Medulla oblongata (tissue), 1 donor: Measurements from ENCODE around the gene FMO4.
"Not testable (repeated sequence)": the region's sequence is repeated elsewhere in the genome, so short reads cannot be mapped to it uniquely, and the experiment has no call there.

Experiments
- DNase-seq: peaks from one replicate; pipeline ENCODE4 v3.0.0-alpha.2; 2015; ENCODE audit errors: extremely low spot score

The FMO4 gene

GRCh38 chr1:171334024-171334640, 20.1 kb downstream of the FMO4 start:
- DNase-seq: no peak

- no peak for DNase-seq
Observed at GRCh38 chr1:171335964-171336363, 22.0 kb downstream of the FMO4 start.

GRCh38 chr1:171339345-171339744, 25.4 kb downstream of the FMO4 start:
- not testable (repeated sequence) for DNase-seq

DNA sequence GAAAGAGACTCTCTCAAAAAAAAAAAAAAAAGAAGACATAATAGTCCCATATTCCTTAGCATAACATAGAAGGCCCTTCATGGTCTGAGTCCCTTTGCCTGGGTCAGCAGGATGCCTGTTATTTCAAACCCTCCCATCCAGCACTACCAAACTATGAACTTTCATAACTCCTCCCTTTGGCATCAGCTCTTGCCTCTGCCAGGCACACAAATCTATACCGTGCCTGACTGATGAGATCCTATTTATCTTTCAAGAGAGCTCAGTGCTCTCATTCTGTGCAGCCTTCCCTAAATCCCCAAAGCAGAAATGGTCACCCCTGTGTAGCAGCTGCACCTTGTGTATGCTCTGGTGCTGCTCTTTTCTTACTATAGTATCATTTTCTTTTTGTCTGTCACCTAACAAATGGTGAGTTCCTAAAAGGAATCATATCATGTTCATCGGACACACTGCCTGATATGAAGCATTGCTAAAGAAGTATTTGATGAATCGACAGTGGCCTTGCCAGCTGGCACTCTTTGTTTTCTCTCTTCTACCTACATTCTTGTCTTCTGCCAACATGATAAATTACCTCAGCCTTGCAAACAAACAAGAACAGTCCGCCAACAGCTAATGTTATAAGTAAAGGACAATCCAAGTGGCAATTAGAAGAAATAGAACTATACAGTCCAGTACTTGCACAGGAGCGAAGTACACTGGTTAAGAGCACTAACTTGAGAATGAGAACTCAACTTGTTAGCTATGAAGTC, 29.9 kb downstream of the FMO4 start:
- DNase-seq: no peak

DNA sequence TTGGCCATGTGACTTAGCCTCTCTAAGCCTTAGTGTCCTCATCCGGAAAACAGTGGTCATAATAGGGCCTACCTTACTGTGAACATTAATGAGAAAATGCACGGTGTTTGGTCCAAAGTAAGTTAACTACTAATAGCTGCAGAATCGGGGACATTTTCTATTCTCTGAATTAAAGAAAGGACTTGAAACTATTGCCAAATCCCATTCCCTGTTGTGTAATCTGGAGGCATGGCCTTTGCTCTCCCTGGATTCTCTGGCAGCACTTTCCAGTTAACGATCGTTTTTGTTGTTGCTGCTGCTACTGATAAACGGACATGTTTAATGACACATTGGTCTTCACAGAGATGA, 30.5 kb downstream of the FMO4 start:
- no peak for DNase-seq

GRCh38 chr1:171345536-171345935, 31.6 kb downstream of the FMO4 start:
- DNase-seq: no peak

GRCh38 chr1:171346881-171347280, 32.9 kb downstream of the FMO4 start:
- DNase-seq: no peak

DNA sequence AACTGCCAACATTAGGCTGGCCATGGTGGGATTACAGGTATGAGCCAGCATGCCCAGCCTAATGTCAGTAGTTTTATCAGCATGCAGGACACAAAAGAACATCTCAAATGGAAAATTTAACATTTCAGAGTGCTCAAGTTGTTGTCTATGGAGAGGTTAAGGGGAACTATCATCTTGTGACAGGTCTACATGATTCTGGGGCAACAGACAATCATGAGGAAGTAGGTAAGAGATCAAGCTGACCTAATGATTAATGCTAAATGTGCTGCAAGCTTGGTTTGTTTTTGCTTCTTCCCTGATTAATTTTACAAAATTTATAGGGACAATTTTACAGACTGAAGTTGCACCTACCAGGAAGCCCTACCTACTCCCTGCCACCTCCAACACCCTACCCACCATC, 36.6 kb downstream of the FMO4 start:
- DNase-seq: no peak

- no peak for DNase-seq
Observed at GRCh38 chr1:171351961-171352360, 38.0 kb downstream of the FMO4 start.

- DNase-seq: no peak
Observed at GRCh38 chr1:171352554-171352953, 38.6 kb downstream of the FMO4 start.

DNA sequence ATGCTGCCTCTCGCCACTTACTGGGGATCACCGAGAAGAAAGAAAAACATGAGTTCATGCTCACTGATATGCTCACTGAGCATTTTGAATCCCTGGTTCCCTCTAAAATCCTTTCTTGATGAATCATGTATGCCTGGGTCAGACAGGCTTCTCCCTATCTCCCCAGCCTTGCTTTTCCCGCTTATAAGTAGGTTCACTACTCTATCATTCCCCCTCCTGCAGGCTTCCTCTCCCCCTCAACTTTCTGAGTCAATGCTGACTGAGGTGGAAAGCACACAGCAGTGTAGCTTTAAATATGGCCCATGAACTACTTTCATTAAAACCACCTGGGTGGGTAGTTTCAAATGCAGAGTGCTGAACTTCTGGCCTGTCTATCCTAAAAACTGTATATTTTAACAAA, 41.7 kb downstream of the FMO4 start:
- no peak for DNase-seq

GRCh38 chr1:171357179-171357578, 43.2 kb downstream of the FMO4 start:
- no peak for DNase-seq

DNA sequence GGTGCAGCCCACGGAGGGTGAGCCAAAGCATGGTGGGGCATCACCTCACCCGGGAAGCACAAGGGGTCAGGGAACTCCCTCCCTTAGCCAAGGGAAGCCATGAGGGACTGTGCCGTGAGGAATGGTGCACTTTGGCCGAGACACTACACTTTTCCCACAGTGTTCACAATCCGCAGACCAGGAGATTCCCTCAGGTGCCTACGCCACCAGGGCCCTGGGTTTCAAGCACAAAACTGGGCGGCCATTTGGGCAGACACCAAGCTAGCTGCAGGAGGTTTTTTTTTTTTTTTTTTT, 45.3 kb downstream of the FMO4 start:
- DNase-seq: not testable (repeated sequence)

DNA sequence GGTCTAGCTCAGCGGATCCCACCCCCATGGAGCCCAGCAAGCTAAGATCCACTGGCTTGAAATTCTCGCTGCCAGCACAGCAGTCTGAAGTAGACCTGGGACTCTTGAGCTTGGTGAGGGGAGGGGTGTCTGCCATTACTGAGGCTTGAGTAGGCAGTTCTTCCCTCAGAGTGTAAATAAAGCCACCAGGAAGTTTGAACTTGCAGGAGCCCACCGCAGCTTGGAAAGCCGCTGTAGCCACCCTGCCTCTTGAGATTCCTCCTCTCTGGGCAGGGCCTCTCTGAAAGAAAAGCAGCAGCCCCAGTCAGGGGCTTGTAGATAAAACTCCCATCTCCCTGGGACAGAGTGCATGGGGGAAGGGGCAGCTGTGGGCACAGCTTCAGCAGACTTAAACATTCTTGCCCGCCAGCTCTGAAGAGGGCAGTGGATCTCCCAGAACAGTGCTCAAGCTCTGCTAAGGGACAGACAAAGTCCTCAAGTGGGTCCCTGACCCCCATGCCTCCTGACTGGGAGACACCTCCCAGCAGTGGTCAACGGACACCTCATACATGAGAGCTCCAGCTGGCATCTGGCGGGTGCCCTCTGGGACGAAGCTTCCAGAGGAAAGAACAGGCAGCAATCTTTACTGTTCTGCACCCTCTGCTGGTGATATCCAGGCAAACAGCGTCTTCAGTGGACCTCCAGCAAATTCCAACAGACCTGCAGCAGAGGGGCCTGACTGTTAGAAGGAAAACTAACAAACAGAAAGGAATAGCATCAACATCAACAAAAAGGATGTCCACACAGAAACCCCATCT, 45.9 kb downstream of the FMO4 start:
- DNase-seq: not testable (repeated sequence)

DNA sequence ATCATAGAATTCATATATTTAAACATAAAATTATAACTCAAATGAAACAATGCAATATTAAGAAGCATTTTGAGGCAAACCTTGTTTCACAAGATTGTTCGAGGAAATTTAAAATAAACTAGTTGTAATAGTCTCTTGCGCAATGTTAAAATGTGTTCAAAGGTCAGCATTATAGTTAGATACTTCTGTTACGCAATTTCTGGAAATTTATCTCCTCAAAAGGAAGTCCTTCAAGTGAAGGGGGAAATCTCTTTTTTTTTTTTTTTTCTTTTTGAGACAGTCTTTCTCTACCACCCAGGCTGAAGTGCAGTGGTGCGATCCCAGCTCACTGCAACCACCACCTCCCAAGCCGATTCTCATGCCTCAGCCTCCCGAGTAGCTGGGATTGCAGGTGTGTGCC, 52.1 kb downstream of the FMO4 start:
- DNase-seq: no peak

GRCh38 chr1:171366816-171367215, 52.8 kb downstream of the FMO4 start:
- no peak for DNase-seq

DNA sequence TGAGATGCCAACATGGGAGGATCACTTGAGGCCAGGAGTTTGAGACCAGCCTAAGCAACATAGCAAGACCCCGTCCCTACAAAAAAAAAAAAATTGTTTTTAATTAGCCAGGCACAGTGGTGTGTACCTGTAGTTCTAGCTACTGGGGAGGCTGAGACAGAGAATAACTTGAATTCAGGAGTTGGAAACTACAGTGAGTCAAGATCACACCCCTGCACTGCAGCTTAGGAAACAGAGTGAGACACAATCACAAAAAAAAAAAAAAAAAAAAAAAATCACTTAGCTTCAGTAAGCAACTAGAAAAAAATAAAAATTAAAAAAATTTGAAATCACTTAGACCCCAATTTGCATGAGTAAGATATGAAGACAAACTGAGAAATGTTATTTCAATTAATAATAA, 53.5 kb downstream of the FMO4 start:
- DNase-seq: no peak

GRCh38 chr1:171372418-171373084, 58.6 kb downstream of the FMO4 start:
- no peak for DNase-seq

DNA sequence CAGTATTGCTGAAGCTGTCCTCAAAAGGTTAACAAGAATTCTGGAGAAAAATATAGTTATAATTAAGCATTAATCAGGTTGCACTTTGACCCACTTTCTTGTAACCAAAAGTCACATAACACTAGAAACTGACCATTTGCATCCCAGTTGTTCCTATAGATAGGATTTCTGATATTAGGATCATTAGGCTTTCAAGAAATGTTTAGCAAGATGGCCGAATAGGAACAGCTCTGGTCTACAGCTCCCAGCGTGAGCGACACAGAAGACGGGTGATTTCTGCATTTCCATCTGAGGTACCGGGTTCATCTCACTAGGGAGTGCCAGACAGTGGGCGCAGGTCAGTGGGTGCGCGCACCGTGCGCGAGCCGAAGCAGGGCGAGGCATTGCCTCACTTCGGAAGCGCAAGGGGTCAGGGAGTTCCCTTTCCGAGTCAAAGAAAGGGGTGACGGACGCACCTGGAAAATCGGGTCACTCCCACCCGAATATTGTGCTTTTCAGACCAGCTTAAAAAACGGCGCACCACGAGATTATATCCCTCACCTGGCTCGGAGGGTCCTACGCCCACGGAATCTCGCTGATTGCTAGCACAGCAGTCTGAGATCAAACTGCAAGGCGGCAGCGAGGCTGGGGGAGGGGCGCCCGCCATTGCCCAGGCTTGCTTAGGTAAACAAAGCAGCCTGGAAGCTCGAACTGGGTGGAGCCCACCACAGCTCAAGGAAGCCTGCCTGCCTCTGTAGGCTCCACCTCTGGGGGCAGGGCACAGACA, 59.6 kb downstream of the FMO4 start:
- not testable (repeated sequence) for DNase-seq

DNA sequence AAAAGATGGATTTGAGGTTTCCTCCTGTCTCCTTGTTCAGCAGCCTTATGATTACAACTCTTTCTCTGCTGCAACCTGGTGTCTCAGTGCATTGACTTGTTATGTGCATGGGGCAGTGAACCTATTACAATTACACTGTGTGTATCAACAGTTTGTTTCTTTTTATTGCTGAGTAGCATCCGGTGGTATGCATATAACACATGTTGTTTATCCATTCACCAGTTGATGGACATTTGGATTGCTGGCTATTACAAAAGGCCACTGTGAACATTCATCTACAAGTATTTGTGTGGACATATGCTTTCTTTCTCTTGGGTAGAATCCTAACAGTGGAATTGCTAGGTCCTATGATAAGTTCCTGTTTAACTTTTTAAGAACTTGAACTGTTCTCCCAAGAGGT, 65.9 kb downstream of the FMO4 start:
- DNase-seq: no peak

DNA sequence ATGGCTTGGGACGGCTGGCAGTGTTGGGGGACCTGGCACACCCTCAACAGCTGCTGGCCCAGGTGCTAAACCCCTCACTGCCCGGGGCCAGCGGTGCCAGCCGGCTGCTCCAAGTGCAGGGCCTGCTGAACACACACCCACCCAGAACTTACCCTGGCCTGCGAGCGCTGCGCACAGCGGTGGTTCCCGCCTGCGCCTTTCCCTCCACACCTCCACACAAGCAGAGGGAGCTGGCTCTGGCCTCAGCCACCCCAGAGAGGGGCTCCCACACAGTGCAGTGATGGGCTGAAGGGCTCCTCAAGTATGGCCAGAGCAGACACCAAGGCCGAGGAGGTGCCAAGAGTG, 67.9 kb downstream of the FMO4 start:
- no peak for DNase-seq

- no peak for DNase-seq
Observed at GRCh38 chr1:171384496-171384895, 70.5 kb downstream of the FMO4 start.
